MV-4-11 (cell line): ENCODE data around the gene KLHL21.
A peak's percentile ranks its signal among the peaks of the same experiment; 100 is the strongest.
"Not testable (repeated sequence)": the region's sequence is repeated elsewhere in the genome, so short reads cannot be mapped to it uniquely, and the experiment has no call there.

Experiments
- DNase-seq: peaks from one replicate; lab custom pipeline; 2025; lab: John Stamatoyannopoulos, UW

Gene KLHL21

GRCh38 chr1:6624710-6625583 lies 22.3 kb upstream of the KLHL21 start, which contains the start of gene THAP3:
TSS of gene THAP3 (plus strand) at chr1:6624868. CDS start at chr1:6625219, 351 bp downstream.
- DNase-seq, result peak; percentile 71

DNA sequence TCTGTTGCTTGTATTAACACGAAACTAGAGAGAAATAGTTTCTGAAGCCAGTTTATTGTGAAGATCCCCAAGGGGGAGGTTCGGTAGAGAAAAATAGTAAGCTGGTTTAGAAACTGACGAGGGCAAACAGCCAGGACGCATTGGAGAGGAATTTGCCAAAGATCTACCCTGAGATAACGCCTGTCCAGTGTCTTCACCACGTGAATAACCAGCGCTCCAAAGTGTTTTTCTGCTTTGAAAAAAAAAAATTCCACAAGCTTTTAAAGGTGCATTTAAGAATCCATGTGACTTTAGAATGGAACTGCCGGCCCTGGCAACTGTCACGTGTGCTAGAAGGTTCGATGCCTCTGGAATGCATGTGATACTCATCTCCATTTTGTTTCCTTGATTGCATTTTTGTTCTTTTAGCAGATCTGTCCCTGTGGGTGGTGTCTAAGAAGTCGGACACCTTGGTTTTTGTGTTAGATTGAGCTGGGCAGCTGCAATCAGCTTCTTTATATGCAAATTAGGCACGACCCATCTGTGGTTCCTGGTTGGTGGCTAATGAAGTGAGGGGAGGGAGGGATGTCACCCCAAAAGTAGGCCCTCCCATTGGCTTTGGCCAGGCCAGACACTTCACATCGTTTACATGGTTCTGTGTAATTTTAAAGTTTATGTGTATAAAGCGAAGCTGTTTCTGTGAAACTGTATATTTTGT lies 20.7 kb upstream of the KLHL21 start:
- no peak for DNase-seq

DNA sequence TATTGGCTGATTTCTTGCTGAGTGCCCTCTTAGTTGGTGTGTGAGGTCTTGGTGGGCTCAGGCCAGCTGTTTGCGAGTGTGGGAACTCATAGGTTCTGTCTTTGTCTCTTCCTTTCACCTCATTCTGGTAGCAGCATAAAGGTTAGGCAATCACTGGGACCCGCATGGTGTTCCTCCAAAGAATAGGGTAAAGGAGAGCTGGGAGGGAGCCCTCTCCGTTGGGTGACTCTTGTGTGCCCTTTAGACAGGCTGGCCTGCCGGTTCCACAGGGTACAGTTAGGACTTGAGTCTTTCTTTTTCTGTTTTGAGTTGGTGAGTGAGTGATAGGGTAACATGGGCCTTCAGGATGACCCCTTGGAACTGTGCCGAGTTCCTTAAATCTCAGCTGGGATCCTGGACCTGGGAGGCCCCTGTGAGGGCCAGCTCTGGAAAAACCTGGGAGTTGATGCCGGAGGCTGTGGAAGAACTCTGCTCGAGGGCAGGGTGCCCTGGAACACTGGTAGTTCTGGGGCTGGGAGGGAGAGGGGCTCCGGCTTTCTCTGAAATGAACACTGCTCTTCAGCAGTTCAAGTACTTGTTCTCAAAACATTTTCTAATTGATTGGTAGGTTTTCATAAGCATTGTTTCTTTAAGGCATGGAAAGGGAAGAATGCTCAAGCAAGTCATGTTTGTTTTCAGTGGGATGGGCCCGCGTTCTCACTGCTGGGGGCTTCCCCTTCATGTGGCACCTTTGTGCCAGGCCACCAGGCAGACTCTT lies 19.9 kb upstream of the KLHL21 start:
- DNase-seq, result no peak

GRCh38 chr1:6621429-6622391 lies 19.0 kb upstream of the KLHL21 start:
- DNase-seq, result no peak

GRCh38 chr1:6619045-6619444 lies 16.4 kb upstream of the KLHL21 start:
- DNase-seq, result no peak

GRCh38 chr1:6614929-6615785 lies 12.5 kb upstream of the KLHL21 start:
- DNase-seq, result no peak

- no peak for DNase-seq
Measured at GRCh38 chr1:6614019-6614928, 11.6 kb upstream of the KLHL21 start.

- peak; percentile 98 for DNase-seq
Measured at GRCh38 chr1:6613361-6614018, 10.8 kb upstream of the KLHL21 start, which contains the start of gene PHF13. TSS of gene PHF13 (plus strand) at chr1:6613731. CDS start at chr1:6614067, 336 bp downstream.

GRCh38 chr1:6612641-6613360 lies 10.1 kb upstream of the KLHL21 start:
- peak; percentile 42 for DNase-seq

DNA sequence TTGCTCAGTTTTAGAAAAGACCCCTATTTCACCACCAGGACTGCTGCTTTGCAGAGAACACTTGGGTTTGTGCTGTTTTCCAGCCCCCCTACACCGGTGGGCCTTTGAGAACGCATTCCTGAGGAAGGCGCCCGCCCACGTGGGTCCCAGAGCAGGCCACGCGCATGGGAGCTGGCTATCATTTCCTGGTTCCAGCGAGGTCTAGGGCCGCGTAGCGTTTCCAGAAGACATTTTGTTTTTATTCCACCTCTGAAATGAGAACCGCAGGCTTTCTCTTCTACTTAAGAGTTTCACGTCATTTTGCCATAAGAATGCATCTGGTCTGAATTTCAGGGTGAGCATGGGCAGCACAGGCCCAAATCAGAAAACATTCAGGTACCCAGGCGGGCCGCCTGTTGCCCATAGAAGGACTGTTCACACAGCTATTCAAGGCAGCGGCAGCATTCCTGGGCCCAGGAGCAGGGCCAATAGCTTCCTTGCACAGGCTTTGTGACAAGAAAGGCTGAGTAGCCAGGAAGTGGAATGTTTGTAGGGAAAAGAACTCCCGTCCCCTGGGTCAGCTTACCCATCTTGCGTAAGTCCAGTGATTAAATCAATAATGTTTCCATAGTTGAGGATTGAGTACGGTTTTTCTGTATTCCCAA lies 1.4 kb upstream of the KLHL21 start:
- peak; percentile 58 for DNase-seq

- DNase-seq, result peak; percentile 71
Measured at GRCh38 chr1:6603238-6603914, 707 bp upstream of the KLHL21 start.

- no peak for DNase-seq
Measured at GRCh38 chr1:6601923-6602668, 573 bp downstream of the KLHL21 start.

GRCh38 chr1:6601049-6601922 lies 1.4 kb downstream of the KLHL21 start:
- peak; percentile 43 for DNase-seq

DNA sequence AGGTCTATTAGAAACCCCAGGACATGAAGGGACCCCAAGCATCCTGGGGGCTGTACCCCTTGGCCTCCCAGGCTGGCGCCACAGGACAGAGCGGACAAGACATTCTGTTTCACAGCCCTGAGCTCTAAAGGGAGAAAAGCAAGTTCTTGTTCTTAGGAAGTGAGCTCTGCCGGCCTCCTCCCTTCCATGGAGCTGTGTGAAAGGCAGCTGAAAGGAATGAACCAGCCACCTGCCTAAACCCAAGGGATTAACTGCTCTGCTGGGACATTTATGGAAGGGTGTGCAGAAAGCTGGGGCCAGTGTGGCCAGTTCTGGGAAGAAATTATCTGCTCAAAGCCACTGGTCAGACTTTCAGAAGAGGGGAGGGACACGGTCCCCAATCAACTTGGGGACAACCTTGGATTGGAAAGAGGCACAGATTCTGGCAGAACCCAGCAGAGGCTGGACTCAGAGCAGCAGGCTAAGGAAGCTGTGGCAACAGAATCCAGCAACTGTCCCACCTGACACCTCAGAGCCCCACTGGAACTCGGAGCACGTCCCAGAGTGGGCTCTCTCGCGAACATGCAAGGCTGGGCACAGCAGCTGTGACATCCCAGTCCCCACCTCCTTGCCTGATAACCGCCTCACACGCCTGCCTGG lies 2.1 kb downstream of the KLHL21 start:
- DNase-seq, result no peak

GRCh38 chr1:6599991-6600390 lies 2.7 kb downstream of the KLHL21 start:
- DNase-seq, result not testable (repeated sequence)
